VCaP (cell line): ENCODE data around the gene SIRT5.

Experiments used
- H3K27ac ChIP-seq: fragments of 450-650 bp; 2 replicates; pipeline ENCODE4 v1.5.1; 2017
- CTCF ChIP-seq: fragments of 450-650 bp; conservative IDR thresholded peaks from 2 replicates; pipeline ENCODE4 v1.5.1; 2017; ENCODE audit warnings: mild to moderate bottlenecking, moderate library complexity

SIRT5 gene

DNA sequence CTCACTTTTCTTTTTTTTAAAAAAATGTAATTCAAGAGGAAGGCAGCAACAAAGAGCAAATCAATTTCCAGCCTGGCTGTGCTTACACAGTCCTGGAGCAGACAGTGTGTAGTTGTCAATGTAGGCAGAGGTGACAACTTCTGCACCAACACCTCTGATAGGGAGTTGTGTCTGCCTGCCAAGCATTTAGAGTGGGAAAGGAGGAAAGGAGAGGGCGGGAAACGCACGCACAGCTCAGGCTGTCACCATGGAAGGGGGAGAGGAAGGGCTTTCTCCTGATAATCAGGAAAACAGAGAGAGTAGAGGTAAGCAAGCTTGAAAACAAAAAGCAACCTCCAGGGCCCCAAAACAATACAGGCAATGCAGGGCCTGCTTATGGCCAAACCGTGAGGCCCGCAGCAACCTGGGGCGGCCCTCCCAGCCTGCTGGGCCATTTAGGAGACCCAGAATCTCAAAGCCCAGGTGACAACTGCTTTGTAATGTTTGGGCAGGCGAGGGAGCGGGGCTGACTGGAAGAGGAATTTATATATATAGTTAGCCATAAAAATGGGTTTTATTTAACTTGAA is 45.5 kb upstream of the SIRT5 start:
- no peak for TF ChIP-seq CTCF
- H3K27ac ChIP-seq, result no peak overlapping the region

DNA sequence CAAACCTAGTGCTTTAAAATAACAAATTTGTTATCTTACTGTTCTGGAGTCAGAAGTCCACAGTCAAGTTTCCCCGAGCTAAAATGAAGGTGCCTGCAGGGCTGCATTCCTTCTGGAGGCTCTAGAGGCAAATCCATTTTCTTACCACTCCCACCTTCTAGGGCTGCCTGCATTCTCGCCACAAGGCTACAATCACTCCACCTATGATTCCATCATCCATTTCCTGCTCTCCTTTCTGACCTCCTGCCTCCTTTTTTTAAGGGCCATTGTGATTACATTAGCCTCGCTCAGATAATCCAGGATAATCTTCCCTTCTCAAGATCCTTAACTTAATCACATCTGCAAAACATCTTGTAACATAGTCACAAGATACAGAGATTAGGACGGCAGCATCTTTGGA is 42.4 kb upstream of the SIRT5 start:
- H3K27ac ChIP-seq, result no peak overlapping the region
- no peak for TF ChIP-seq CTCF

- no peak for TF ChIP-seq CTCF
- H3K27ac ChIP-seq, result no peak overlapping the region
These were observed 39.9 kb upstream of the SIRT5 start for GRCh38 chr6:13534536-13534935.

DNA sequence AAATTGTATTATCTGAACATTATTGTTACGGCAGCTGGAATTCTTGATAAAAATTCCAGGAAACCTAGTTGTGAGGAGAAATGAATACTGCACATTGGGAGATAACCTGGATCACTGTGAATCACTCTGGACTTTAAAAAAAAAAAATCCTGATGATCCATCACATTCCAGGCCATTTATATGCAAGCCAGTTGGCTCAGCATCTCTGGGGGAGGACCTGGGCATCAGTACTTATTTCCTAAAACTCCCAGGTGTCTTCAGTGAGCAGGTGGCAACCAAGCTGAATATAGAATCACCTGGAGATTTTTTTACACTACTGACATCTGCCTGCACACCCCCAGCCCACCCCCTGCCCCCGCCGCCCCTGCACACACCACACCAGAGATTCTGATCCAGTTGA is 39.1 kb upstream of the SIRT5 start:
- TF ChIP-seq CTCF, result no peak
- H3K27ac ChIP-seq, result no peak overlapping the region

DNA sequence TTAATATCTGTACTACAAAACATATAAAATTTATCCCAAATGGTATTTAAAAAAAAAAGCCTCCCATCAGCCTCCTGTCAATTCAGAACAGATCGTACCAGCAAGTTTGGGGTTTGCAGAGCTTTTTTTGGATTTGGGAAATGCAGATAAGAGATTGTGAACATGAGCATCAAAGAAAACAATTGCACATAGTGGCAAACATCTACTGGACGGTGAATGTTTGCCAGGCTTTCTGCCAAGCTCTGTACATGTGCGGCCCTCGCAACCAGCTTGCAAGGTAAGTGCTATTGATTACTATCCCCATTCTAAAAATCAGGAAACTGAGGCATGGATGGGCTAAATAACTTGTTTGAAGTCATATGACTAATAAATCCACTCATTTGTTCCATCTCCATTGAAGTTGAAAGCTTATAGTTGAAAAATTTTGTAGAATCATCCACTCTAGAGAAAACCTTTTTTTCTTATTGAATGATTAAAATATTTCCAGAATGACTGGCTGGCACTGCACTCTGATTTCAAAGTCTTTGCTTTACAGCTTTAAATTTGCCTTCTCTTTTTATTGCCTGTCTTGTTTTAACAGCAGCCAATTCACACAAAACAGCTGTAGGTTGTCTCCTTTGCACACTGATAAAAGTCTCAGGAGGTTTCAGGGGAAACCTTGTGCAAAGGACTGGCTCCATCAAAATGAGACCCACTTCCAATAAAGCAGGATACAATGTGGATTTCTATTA is 37.4 kb upstream of the SIRT5 start:
- TF ChIP-seq CTCF, result no peak
- H3K27ac ChIP-seq, result no peak overlapping the region

DNA sequence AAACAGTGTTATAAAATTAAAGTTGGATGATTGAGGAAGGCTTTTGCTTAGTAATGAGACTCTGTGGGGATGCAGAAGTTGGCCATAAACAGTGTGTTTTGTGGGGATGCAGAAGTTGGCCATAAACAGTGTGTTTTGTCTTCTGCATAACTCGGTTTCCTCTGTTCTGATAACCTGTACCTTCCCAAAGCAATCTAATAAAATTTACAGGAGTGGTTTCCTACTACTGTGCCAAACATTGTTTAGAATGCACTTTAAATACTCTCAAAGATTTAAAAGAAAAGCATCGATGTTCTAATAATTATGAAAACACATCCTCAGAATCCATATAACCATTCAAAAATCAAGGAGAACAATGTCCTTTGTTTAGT is 36.9 kb upstream of the SIRT5 start:
- no peak for TF ChIP-seq CTCF
- no peak overlapping the region for H3K27ac ChIP-seq

GRCh38 chr6:13538084-13538483 is 36.3 kb upstream of the SIRT5 start:
- H3K27ac ChIP-seq, result no peak overlapping the region
- peak; percentile 24 for TF ChIP-seq CTCF
